Measurements from ENCODE around the gene CAMK2N2.
"Not testable (repeated sequence)": the region's sequence is repeated elsewhere in the genome, so short reads cannot be mapped to it uniquely, and the experiment has no call there.

Gene CAMK2N2

DNA sequence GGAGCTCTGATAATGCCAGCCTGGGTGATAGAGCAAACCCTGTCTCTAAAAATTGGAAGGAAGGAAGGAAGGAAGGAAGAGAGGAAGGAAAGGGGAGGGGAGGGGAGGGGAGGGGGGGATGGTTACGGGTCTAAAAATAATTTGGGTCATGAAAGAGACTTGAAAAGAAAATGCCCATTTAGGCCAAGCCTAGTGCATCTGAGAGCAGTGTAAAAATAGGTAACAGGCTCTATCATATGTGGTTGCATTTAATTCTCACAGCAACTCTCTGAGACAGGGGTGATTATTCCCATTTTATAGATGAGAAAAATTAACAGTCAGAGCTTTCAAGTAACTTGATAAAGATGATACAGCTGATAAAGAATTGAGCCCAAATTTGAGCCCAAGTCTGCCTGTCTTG lies 10.9 kb upstream of the CAMK2N2 start:
- no peak for DNase-seq (ENCODE audit: low read depth in 2 of 2)

DNA sequence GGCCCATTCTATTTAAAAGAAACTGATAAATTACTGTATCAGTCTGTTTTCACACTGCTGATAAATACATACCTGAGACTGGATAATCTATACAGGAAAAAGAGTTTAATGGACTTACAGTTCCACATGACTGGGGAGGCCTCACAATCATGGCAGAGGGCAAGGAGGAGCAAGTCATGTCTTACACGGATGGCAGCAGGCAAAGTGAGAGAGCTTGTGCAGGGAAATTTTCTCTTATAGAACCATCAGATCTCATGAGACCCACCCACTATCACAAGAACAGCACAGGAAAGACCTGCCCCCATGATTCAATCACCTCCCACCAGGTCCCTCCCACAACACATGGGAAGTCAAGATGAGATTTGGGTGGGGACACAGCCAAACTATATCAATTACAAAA lies 5.9 kb upstream of the CAMK2N2 start:
- not testable (repeated sequence) for DNase-seq (ENCODE audit: low read depth in 2 of 2)

DNA sequence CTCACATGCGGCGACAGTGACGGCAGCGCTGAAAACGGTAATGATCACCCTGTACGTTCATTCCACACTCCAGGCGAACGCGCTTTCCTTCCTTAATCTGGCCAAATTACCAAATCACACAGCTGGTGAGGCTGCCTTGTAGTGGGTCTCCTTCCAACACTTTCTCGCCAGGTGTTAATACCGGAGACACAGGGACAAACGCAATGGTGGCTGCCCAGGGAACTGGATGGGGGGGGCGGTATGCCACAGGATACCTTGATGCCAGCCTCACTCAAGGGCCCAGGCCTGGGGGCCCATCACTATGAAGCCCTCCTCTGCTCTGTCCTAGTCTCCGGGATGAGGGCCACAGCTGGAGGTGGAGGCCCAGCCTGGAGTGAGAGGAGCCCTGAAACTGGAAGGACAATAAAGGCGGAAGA lies 1.4 kb upstream of the CAMK2N2 start:
- DNase-seq (ENCODE audit: low read depth in 2 of 2) = no peak

DNA sequence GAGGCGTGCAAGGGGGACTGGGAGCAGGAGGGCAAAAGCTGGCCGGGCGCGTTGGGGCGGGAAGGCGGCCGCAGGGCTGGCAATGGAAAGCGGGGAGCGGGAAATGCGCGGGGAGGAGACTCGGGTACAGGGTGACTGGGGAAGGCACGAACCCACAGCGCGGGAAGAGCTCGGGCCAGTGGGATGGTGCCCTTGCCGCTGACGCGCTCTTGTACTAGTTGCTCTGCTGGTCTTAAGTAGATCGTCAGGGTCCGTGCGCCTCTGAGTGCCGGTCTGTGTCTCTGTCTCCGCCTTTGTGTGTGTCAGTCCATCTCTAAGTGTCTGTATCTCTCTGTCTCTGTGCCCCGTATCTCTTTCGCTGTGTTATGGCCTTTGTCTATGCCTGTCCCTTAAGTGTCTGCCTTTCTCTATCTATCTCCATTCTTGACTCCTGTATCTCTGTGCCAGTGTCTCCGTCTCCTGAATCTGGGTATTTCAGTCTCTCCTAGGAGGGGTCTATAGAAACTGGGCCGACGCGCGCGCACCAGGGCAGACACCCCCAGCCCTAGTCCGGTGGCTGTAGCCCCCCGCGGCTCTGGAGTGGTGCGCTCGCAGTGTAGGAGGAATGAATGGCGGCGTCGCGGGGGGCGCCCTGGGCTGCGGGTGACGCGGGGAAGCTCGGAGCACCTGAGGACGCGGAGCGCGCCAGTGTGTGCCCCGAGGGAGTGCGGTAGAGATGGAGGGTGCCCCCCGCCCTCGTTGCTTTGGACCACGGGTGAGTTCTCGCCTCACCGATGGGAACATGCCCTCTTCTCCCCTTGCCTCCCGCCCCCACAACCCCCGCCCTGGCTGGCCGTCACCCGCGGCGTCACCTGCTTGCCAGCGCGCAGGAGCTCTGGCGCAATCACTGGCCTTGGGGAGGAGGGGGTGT lies 756 bp upstream of the CAMK2N2 start:
- no peak for DNase-seq (ENCODE audit: low read depth in 2 of 2)

DNA sequence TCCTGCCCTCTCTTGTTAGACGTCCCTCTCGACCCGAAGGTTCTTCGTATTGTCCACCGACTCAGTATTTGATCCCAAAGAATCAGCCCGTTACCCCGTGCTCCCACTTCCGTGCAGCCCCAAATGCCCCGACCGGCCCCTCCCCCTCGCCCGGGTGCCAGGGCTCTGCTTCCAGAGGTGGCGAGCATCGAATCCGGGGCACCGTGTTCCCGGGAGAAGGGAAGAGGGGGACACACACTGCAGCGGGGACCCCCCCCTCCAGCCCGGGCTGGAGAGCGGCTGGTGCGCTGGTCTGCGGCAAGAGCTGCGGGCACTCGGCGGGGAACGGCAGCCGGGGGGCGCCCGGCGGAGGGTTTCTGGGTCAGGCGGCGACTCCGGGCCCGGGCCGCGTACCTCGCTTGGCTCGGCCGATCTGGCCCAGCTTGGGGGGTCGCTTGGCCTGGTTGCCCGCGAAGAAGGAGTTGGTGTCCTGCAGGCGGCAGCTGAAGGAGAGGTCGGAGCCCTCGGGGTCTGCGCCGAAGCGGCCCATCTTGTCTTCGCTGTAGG lies 556 bp downstream of the CAMK2N2 start:
- no peak for DNase-seq (ENCODE audit: low read depth in 2 of 2)

DNA sequence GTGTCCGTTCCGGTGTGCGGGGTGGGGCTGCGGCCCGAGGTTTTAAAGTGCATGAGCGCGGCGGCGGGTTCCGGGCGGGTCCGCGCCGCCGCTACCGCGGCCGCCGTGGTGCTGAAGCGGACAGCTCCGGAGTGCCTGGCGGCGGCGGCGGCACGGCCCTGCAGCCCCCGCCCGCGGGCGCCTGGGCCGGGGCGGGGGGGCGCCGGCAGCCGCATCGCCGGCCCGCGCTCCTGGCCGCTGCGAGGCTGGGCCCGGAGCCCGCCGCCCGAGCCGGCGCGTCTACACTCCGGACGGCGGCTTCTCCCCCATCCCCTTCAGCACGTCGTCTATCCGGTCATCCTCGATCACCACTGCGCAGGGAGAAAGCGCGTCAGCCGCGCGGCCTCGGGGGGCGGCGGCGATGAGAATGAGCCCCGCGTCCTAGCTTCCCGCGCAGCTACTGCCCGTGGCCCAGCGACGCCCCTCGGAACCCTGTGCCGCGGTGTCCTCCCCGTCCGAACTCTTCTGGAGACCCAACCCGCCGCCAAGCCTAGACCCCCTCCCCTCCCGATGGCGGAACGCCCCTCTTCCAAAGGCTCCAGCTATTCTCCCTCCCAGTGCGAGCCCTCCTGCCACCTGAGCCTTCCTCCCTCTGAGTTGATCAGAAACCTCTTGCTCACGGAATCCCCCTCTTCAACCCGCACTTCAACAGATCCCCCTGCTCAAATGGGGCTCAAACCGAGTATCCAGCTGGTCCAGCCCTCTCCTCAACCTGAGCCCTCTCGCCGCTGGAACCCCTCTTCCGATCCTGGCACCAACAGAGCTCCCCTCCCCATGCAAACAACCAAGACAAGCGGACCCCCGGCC lies 1.3 kb downstream of the CAMK2N2 start:
- DNase-seq (ENCODE audit: low read depth in 2 of 2) = no peak

DNA sequence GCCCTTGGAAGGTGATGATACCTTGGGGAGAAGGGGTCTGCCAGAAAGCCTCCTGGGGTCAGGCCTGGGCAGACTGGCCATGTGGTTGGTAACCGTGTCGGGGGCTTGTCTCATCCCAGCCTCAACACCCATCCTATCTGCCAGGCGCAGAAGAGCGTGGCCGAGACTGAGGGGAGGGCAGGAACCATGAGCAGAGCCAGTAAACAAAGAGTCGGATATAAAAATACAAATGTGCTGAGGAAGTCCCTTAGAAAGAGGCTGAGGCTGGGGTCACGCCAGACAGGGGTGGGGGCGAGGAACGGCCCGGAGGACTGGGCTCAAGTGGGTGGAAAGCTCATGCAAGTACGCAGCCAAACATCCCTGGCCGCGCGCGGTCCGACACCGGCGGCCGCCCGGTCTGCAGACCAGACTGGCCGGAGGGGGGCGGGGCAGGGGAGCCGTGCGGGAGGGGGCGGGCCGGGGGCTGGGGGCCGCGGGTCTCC lies 1.9 kb downstream of the CAMK2N2 start:
- DNase-seq (ENCODE audit: low read depth in 2 of 2) = no peak

DNA sequence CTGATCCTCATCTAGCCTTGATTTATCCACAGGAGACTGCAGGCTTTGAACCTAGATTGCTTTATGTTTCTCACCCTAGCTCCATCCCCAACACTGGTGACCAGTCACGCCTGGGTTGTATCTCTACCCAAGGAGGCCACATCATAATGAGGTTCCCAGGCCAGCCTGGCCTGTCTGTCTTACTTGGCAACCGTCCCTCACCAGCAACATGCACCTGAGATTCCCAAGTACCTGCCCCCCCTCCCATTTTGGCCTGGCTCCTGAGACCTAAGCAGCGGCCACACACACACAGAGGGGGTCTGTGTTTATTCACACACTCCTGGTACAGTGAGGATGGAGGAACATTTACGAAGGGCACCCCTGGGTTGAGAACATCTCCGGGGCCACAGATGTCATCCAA lies 2.4 kb downstream of the CAMK2N2 start:
- DNase-seq (ENCODE audit: low read depth in 2 of 2) = no peak

DNA sequence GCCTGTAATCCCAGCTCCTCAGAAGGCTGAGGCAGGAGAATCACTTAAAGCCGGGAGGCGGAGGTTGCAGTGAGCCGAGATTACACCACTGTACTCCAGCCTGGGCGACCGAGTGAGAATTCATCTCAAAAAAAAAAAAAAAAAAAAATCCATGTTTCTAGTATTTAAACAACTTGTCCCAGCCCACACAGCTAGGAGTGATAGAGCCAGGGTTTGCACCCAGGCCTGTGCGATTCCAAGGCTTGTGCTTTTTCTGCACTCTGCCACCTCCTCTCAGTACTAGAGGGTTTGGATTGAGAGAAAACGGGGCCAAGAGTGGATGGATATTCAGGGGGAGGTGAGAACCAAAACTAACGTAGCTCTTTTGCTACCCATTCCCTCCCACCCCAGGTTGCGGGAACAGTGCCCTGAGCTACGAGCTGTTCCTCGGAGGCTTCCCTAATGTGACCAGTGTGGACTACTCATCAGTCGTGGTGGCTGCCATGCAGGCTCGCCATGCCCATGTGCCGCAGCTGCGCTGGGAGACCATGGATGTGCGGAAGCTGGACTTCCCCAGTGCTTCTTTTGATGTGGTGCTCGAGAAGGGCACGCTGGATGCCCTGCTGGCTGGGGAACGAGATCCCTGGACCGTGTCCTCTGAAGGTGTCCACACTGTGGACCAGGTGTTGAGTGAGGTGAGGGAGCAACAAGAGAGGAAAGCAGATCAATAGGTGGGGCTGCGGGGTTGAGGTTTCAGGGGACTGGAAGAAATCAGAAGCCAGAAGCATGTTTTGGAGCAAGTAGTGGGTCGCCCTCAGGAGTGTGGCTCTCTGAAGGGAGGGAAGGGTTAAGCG lies 4.1 kb downstream of the CAMK2N2 start:
- DNase-seq (ENCODE audit: low read depth in 2 of 2) = no peak

DNA sequence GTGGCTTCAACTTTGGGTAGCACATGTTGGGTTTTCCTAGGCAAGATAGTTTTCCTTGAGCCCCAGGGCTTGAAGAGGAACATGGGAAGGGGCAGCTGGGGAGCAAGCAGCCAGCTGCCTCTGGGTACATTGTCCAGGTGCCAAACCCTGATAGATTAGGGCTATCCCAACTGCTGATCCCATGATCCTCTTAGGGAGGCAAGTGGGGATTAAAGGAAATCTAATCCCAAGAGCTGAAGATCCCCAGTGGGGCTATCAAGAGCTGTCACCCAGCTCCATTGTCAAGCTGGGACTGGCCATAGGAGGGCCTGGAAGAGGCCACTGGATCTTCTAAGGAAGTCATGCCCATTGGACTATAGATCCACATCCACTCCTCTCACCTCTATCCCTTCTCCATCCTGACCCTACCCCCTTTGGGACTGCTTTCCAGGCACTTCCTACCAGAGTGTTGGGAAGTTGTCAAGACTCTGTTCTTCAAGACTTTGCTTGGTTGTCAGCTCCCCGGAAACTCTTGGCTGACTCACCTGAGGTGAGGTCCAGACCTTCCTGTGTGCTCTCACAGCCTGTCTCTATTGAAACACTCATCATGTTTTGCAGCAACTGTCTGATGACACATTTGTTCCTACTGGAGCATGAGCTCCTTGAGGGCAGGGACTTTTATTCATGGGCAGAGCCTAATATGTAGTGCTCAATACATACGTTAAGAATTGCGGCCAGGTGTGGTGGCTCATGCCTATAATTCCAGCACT lies 5.9 kb downstream of the CAMK2N2 start:
- no peak for DNase-seq (ENCODE audit: low read depth in 2 of 2)

DNA sequence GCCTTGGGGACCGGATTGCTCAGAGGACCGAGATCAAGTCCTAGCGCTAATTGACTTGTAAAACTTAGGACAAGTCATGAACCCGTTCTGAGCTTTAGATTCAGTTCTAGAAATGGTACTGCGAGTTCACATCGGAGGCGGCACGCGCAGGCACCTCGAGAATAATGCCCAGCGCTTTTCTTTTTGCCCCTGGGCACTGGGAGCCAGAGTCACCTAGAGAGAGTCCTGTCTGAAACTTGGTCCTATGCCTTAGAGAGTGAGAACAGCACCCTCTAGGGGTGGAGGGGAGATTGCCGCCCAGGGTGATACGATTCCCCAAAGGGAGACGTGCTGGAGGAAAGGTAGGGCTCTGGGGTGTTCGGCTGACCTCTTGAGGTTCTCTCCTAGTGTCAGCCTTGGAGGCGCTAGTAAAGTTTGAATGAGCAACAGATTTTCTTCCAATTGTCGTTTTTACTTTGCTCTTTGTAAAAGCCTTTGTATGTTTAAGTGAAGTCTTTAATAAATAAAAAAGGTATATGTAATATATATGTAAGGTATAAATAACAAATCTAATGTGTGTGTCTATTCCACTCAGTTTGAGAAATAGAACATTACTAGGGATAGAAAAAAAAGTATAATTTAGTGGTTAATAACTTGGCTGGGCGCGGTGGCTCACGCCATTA lies 11.1 kb downstream of the CAMK2N2 start:
- peak; percentile 77 to 80 for DNase-seq (ENCODE audit: low read depth in 2 of 2)

DNA sequence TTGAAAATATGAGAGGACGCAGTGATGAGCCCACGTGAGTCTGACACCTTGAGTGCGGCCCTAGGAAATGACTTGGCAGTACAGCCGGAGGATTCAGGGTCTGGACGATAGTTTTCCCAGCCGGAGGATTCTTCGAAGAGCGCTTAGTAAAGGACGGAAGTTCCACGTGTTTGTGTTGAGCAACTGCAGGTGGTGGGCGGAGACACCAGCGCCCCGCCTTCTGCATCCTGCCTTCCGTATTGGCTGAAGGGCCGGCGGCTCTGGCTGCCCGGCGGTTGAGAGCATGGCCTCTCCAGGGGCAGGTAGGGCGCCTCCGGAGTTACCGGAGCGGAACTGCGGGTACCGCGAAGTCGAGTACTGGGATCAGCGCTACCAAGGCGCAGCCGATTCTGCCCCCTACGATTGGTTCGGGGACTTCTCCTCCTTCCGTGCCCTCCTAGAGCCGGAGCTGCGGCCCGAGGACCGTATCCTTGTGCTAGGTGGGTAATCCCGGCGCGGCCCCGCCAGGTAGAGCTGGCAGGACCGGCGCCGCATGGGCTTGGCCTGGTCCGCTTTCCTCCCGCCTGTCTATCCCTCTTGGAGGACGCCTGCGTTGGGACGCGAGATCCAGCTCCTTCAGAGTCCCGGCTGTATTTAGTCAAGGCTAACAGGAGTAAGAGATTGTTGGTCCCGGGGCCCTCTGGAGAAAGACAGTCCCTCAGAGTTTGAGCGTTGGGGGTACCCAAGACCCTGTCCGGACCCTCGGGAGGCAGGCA lies 11.8 kb downstream of the CAMK2N2 start, which contains the start of gene EEF1AKMT4:
Gene EEF1AKMT4, plus strand, starts transcription at position 261 of the 755 bp plus-strand sequence. Its CDS starts 23 bp downstream, at position 284.
- peak; percentile 82 to 91 for DNase-seq (ENCODE audit: low read depth in 2 of 2)

DNA sequence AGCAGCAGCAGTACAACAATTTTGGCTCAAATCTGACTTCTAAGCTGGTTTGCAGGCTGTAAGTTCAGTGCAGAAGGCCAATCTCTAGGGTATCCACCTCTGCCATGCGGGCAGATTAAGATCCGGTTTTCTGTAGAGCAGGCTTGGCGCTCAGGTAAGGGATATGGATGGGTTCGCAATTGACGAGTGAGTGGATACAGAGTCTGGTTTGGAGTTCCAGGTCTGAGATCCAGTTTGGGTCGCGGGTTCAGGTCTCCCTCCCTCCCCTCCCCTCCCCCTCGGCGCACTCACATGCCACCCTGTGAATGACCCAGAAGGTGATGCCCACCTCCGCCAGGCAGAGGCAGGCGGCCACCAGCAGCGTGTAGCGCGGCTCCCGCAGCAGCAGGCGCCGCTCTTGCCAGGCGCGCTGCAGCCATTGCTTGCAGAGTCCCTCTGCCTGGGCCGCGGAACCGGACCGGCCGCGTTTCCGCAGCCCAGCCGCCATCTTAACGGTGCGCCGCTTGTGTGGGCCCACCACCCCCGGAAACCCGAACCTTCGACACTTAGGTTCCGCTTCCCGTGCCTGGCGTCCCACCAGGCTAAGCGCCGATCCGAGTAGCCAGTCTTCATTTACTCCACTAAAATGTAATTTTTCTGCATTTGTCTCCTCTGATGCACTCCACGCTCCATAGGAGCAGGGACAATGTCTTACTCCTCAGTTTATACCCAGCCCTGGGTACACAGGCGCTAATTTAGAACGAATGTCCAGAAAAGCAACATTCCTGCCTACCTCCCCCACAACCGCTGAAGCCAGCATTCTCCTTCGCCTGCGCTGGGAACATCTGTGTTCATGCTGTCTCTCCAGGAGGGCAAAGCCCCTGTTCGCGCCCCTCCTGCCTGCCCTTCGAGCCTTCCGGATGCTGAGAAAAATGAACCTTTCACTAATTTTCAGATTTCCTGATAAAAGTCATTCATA lies 12.6 kb downstream of the CAMK2N2 start, which contains the start of gene ALG3:
Gene ALG3, minus strand, starts transcription at position 509 of the 958 bp plus-strand sequence. Its CDS starts 22 bp downstream, at position 487.
- peak; percentile 64 to 85 for DNase-seq (ENCODE audit: low read depth in 2 of 2)

DNA sequence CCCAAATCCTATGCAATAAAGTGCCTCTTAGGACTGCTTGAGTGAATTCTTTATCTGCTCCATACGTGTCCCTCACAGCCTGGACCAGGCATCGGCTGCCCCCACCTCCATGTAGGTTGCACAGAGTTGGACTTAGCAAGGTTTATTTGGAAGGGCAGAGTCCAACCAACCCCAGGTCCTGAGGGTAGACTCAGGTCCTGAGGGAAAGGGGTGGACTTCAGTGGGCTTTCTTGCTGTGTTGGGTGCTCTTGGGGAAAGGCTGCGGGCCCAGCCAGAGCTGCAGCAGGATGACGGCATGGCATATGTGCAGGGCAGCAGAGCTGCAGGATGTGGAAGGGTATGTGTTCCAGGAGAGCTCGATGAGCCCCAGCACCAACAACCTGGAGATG lies 19.1 kb downstream of the CAMK2N2 start:
- no peak for DNase-seq (ENCODE audit: low read depth in 2 of 2)

DNA sequence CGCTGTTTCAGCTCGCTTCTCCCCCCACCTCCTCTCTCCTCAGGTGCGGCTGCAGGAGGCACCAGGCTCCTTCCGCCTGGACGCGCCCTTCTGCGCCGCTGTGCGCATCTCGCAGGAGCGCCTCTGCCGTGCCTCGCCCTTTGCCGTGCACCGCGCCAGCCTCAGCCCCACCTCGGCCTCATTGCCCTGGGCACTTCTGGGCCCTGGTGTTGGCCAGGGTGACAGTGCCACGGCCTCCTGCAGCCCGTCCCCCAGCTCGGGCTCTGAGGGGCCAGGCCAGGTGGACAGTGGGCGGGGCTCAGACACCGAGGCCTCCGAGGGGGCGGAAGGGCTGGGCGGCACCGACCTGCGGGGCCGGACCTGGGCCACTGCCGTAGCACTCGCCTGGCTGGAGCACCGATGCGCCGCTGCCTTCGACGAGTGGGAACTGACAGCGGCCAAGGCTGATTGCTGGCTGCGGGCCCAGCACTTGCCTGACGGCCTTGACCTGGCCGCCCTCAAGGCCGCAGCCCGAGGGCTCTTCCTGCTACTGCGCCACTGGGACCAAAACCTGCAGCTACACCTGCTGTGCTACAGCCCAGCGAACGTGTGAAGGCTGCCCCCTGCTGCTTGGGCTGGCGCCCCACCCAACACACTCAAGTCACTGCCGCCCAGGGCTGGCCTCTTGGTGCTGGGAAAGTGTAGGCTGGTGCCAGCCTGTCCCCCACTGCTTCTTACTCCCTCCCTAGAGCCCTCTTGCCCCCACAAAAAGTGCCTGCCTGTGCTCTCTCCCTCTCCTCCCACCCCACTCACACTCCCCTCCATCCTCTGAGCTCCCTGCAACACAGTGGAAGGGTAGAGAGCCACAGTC lies 19.7 kb downstream of the CAMK2N2 start:
- DNase-seq (ENCODE audit: low read depth in 2 of 2) = no peak

DNA sequence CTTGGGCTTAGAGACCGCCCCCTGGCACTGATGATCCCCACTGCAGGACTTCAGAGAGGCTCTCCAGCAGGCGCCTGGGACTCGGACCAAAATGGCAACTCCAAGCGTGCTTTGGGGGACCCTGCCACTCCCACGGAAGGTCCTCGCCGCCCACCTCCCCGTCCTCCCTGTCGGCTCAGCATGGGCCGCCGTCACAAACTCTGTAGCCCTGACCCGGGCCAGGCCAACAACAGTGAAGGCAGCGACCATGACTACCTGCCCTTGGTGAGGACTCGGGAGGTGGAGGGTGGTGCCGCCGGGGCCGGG lies 20.3 kb downstream of the CAMK2N2 start:
- DNase-seq (ENCODE audit: low read depth in 2 of 2) = no peak
